LNCaP clone FGC (cell line): ENCODE results near the gene ARMC10.
"Not testable (repeated sequence)": the region's sequence is repeated elsewhere in the genome, so short reads cannot be mapped to it uniquely, and the experiment has no call there.

Experiments
- DNase-seq: peaks from one replicate; pipeline ENCODE4 v3.0.0-alpha.2; 2011; ENCODE audit warnings: low read depth
- H3K4me3 ChIP-seq: 2 replicates; pipeline ENCODE4 v1.5.1; 2011; ENCODE audit warnings: mild to moderate bottlenecking, low read depth, low read length, control low read depth
- CTCF ChIP-seq: IDR thresholded peaks from 2 replicates; pipeline ENCODE4 v1.5.1; 2012; ENCODE audit warnings: mild to moderate bottlenecking; ENCODE audit not compliant: control insufficient read depth, insufficient read depth; ENCODE audit errors: extremely low read depth

The ARMC10 gene

GRCh38 chr7:103074519-103075336, at the start of gene ARMC10, which contains the start of gene FBXL13:
Gene ARMC10, plus strand, starts transcription at chr7:103075140. Its CDS starts 133 bp downstream, at chr7:103075273.
Gene FBXL13, minus strand, starts transcription at chr7:103074796.
- no peak for TF ChIP-seq CTCF
- peak; percentile 75 for DNase-seq
- peak within 1 kb of the TSS; percentile 90 for H3K4me3 ChIP-seq

- DNase-seq, result no peak
- TF ChIP-seq CTCF, result no peak
- H3K4me3 ChIP-seq, result no peak overlapping the region
These were observed 49.6 kb upstream of the ARMC10 start for GRCh38 chr7:103025341-103025740.

GRCh38 chr7:103031024-103031423, 43.9 kb upstream of the ARMC10 start:
- no peak for TF ChIP-seq CTCF
- no peak overlapping the region for H3K4me3 ChIP-seq
- DNase-seq, result no peak

- no peak overlapping the region for H3K4me3 ChIP-seq
- TF ChIP-seq CTCF, result no peak
- DNase-seq, result no peak
These were observed 43.2 kb upstream of the ARMC10 start for GRCh38 chr7:103031781-103032180.

GRCh38 chr7:103034318-103034717, 40.6 kb upstream of the ARMC10 start:
- DNase-seq, H3K4me3 ChIP-seq: not testable (repeated sequence)

GRCh38 chr7:103037476-103037822, 37.5 kb upstream of the ARMC10 start:
- DNase-seq, result no peak
- no peak overlapping the region for H3K4me3 ChIP-seq
- TF ChIP-seq CTCF, result no peak

GRCh38 chr7:103037823-103038739, 36.9 kb upstream of the ARMC10 start:
- DNase-seq, H3K4me3 ChIP-seq: not testable (repeated sequence)

GRCh38 chr7:103041815-103042214, 33.1 kb upstream of the ARMC10 start:
- not testable (repeated sequence) for H3K4me3 ChIP-seq, DNase-seq
